HG03103 (cell line): ENCODE measurements around the gene TRAF5.
A peak's percentile ranks its signal among the peaks of the same experiment; 100 is the strongest.

Experiments
- ATAC-seq: cut with Tn5 transposase; IDR thresholded peaks from one replicate; pipeline ENCODE4 v1.9.1; 2021; ENCODE audit warnings: low read depth; ENCODE audit not compliant: unreplicated experiment

TRAF5 gene

DNA sequence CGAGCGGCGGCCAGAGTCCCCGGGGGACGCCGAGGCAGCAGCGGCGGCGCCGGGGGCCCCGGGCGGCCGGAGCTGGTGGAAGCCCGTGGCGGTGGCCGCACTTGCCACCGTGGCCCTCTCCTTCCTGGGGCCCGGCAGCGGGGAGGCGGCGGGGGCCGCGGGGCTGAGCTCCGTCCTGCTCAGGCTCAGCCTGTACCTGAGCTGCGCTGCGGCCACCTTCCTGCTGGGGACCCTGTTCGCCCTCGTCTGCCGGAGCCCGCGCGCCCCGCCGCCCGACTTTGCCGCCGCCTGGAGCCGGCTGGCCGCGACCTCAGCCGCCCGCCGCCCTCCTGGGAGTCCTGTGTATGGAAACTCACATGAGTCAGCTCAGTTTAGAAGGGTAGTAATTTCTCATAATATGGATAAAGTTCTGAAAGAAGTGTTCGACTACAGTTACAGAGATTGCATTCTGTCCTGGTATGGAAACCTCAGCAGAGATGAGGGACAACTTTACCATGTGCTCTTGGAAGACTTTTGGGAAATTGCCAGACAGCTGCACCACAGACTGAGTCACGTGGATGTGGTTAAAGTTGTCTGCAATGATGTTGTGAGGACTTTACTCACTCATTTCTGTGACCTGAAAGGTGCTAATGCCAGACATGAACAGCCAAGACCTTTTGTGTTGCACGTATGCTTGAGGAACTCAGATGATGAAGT, 90.1 kb downstream of the TRAF5 start:
- peak; percentile 55 for ATAC-seq

DNA sequence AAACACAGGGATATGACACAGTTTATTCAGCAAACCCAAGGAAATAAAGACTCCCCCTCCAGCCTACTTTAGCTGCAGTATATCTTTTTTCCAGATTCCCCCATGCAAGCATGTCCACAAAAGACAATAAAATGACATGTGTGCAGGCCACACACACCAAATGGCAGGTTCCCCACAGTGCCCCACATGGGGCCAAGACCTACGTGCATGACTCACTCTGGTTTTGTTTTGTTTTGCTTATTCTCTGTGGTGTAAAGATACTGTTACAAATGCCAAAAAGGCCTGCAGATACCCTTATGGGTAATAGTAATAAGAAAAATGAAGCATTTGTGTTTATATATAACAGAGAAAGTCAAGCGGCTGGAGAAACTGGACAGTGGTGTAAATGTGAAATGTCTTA, 93.8 kb downstream of the TRAF5 start:
- ATAC-seq = no peak

DNA sequence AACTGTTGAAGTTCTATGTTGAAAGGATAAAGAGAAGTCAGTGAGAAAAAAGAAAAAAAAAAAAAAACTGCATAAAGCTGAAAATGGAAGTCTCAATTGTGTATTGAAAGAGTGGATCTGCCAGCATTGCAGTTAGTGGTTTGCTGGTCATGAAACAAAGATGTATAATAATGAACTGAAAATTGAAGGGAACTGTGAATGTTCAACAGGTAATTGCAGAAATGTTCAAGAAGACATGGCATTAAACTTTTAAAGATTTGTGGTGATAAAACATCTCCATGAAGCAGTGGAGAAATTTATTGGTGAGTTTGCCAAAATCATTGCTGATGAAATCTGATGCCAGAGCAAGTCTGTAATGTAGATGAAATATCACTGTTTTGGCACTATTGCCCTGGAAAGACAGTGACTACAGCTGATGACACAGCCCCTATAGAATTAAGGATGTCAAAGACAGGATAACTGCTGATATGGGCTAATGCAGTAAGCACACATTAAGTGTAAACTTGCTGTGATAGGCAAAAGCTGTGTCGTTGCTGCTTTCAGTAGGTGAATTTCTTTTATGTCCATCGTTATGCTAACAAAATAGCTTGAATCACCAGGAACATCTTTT, 94.3 kb downstream of the TRAF5 start:
- no peak for ATAC-seq

DNA sequence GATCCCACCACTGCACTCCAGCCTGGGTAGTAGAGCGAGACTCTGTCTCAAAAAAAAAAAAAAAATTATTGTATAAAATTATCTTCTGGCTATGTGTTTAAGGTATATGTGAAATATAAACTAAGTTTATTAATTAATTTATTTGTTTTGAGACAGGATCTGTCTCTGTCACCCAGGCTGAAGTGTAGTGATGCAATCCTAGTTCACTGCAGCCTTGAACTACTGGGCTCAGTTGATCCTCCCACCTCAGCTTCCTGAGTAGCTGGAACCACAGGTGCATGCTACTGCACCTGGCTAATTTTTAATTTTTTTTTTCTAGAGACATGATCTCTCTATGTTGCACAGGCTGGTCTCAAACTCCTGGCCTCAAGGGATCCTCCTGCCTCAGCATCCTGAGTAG, 97.4 kb downstream of the TRAF5 start:
- no peak for ATAC-seq
